SKM-1 treated with dmso at 0.1 percent for 144 hours (cell line): ENCODE results near the gene NRXN3.

Source experiments
- DNase-seq: peaks from one replicate; lab custom pipeline; 2025; ENCODE audit not compliant: unreplicated experiment; lab: John Stamatoyannopoulos, UW

Gene NRXN3

GRCh38 chr14:79318371-79318770 is 1148.2 kb downstream of the NRXN3 start:
- no peak for DNase-seq

- no peak for DNase-seq
These were observed 1150.4 kb downstream of the NRXN3 start for GRCh38 chr14:79320561-79320960.

GRCh38 chr14:79321070-79321469 is 1150.9 kb downstream of the NRXN3 start:
- no peak for DNase-seq

- DNase-seq, result no peak
These were observed 1154.9 kb downstream of the NRXN3 start for GRCh38 chr14:79325071-79325470.

- DNase-seq, result no peak
These were observed 1155.4 kb downstream of the NRXN3 start for GRCh38 chr14:79325557-79325956.

GRCh38 chr14:79328863-79329262 is 1158.7 kb downstream of the NRXN3 start:
- no peak for DNase-seq

- DNase-seq, result no peak
These were observed 1161.7 kb downstream of the NRXN3 start for GRCh38 chr14:79331830-79332229.

GRCh38 chr14:79332504-79333197 is 1162.5 kb downstream of the NRXN3 start:
- no peak for DNase-seq

GRCh38 chr14:79333198-79333546 is 1163.0 kb downstream of the NRXN3 start:
- no peak for DNase-seq

GRCh38 chr14:79334272-79334671 is 1164.1 kb downstream of the NRXN3 start:
- DNase-seq, result no peak

- no peak for DNase-seq
These were observed 1167.6 kb downstream of the NRXN3 start for GRCh38 chr14:79337761-79338160.

- DNase-seq, result no peak
These were observed 1172.8 kb downstream of the NRXN3 start for GRCh38 chr14:79342942-79343341.

- DNase-seq, result no peak
These were observed 1180.8 kb downstream of the NRXN3 start for GRCh38 chr14:79351011-79351410.

GRCh38 chr14:79352076-79352630 is 1182.0 kb downstream of the NRXN3 start:
- DNase-seq, result no peak

GRCh38 chr14:79354336-79354735 is 1184.2 kb downstream of the NRXN3 start:
- no peak for DNase-seq

- no peak for DNase-seq
These were observed 1185.9 kb downstream of the NRXN3 start for GRCh38 chr14:79356040-79356439.

GRCh38 chr14:79357307-79357706 is 1187.1 kb downstream of the NRXN3 start:
- no peak for DNase-seq

- DNase-seq, result no peak
These were observed 1193.1 kb downstream of the NRXN3 start for GRCh38 chr14:79363291-79363690.

GRCh38 chr14:79369359-79370332 is 1199.5 kb downstream of the NRXN3 start:
- no peak for DNase-seq

- DNase-seq, result no peak
These were observed 1200.8 kb downstream of the NRXN3 start for GRCh38 chr14:79370969-79371368.

GRCh38 chr14:79373451-79373850 is 1203.3 kb downstream of the NRXN3 start:
- no peak for DNase-seq

GRCh38 chr14:79375356-79375755 is 1205.2 kb downstream of the NRXN3 start:
- DNase-seq, result no peak
